ENCODE data around the gene ITGB8. TPM values are rescaled to one million over a fixed set of nuclear protein-coding genes. Genes with fewer than 3 reads are reported as not detected.

Gene ITGB8
- polyA plus RNA-seq, 6 donors from 2014 or later: not detected

GRCh38 chr7:20458521-20458920, 127.8 kb downstream of the ITGB8 start:
- Mint-ChIP-seq H3K4me3 (no peak overlapping the region), H3K4me1 (no peaks in the 10 kb centered on the region), H3K9me3 (peaks cover 0 to 3% (median 0%) of the 10 kb centered on the region in 7 donors), H3K36me3 (no peaks in the 10 kb centered on the region), H3K27me3 (no peaks in the 10 kb centered on the region), H3K27ac (no peak overlapping the region)
- DNase-seq (no peak), ATAC-seq (ENCODE audit: low read depth in 2 of 2) (no peak)

GRCh38 chr7:20459419-20459818, 128.7 kb downstream of the ITGB8 start:
- Mint-ChIP-seq H3K27me3 (no peaks in the 10 kb centered on the region), H3K27ac (no peak overlapping the region), H3K4me3 (no peak overlapping the region), H3K4me1 (no peaks in the 10 kb centered on the region), H3K36me3 (no peaks in the 10 kb centered on the region), H3K9me3 (peaks cover 0 to 3% (median 0%) of the 10 kb centered on the region in 7 donors)
- ATAC-seq (ENCODE audit: low read depth in 2 of 2) (no peak), DNase-seq (no peak)

GRCh38 chr7:20464891-20465290, 134.2 kb downstream of the ITGB8 start:
- ATAC-seq (ENCODE audit: low read depth in 2 of 2): no peak
- Mint-ChIP-seq H3K4me3 (no peak overlapping the region), H3K9me3 (peaks cover 0 to 1% (median 0%) of the 10 kb centered on the region in 7 donors), H3K4me1 (peaks cover 0 to 2% (median 0%) of the 10 kb centered on the region in 3 donors), H3K27me3 (peaks cover 0 to 5% (median 0%) of the 10 kb centered on the region in 3 donors), H3K27ac (no peak overlapping the region), H3K36me3 (no peaks in the 10 kb centered on the region)
- DNase-seq: no peak

Other genes with a start within 250 kb of the ITGB8 start
- gene MACC1, start 113.5 kb upstream of the ITGB8 start, polyA plus RNA-seq (ENCODE audit: low read depth in 6 of 6): 1 to 10 TPM in 3 of 6 donors, under 1 TPM in 3; 0.06 to 1.9 (median 0.89) TPM